SK-N-SH (cell line): ENCODE results near the gene PRPSAP2.

Experiments
- CHD2 ChIP-seq: fragments of 150-350 bp; IDR thresholded peaks from 2 replicates; pipeline ENCODE4 v1.6.1; 2018; ENCODE audit warnings: low read length; ENCODE audit not compliant: partially characterized antibody
- CTCF ChIP-seq: fragments of 200-600 bp; sonication (generic); IDR thresholded peaks from 2 replicates; pipeline ENCODE4 v1.6.1; 2017; ENCODE audit warnings: antibody characterized with exemption, mild to moderate bottlenecking, moderate library complexity
- EP300 ChIP-seq, 2 experiments: IDR thresholded peaks; 2 replicates each; pipeline versions ENCODE4 v1.4.0 to v1.6.1; 2012; ENCODE audit warnings: borderline replicate concordance in 1 of 2, low read depth in 1 of 2, low read length in 1 of 2
- GABPA ChIP-seq: IDR thresholded peaks from 2 replicates; pipeline ENCODE4 v1.4.0; 2012; ENCODE audit warnings: low read depth, mild to moderate bottlenecking
- MAX ChIP-seq: IDR thresholded peaks from 2 replicates; pipeline ENCODE4 v1.4.0; 2012; ENCODE audit warnings: low read depth
- MXI1 ChIP-seq: IDR thresholded peaks from 2 replicates; pipeline ENCODE4 v1.6.1; 2012; ENCODE audit warnings: mild to moderate bottlenecking, low read depth, low read length, improper control_type of control experiment
- NFIC ChIP-seq: IDR thresholded peaks from 2 replicates; pipeline ENCODE4 v1.4.0; 2012; ENCODE audit warnings: borderline replicate concordance
- POLR2AphosphoS5 ChIP-seq: IDR thresholded peaks from 2 replicates; pipeline ENCODE4 v1.6.1; 2012; ENCODE audit warnings: low read depth, low read length
- RCOR1 ChIP-seq: fragments of 150-350 bp; IDR thresholded peaks from 2 replicates; pipeline ENCODE4 v1.6.1; 2017; ENCODE audit warnings: antibody characterized with exemption, low read length
- TAF1 ChIP-seq: IDR thresholded peaks from 2 replicates; pipeline ENCODE4 v1.6.1; 2012; ENCODE audit warnings: low read depth, mild to moderate bottlenecking, low read length, moderate library complexity, borderline replicate concordance
- USF2 ChIP-seq: fragments of 150-350 bp; IDR thresholded peaks from 2 replicates; pipeline ENCODE4 v1.6.1; 2017; ENCODE audit warnings: antibody characterized with exemption, low read length, low read depth, borderline replicate concordance
- ZBTB33 ChIP-seq: IDR thresholded peaks from 2 replicates; pipeline ENCODE4 v1.4.0; 2012; ENCODE audit warnings: low read depth, borderline replicate concordance

- TF ChIP-seq CTCF (no peak), TAF1 (no peak), GABPA (no peak), NFIC (no peak), MAX (no peak), ZBTB33 (no peak), CHD2 (no peak), USF2 (no peak), MXI1 (no peak), EP300 (IDR thresholded peaks at IDR 0.05; ENCODE audit: borderline replicate concordance in 1 of 2, low read depth in 1 of 2, low read length in 1 of 2) (no peak), RCOR1 (no peak), POLR2AphosphoS5 (no peak)
Measured at GRCh38 chr17:18944646-18945045, 86.7 kb downstream of the PRPSAP2 start.
